GM23248 (cell line): ENCODE measurements around the gene METTL9.
"Not testable (repeated sequence)": the region's sequence is repeated elsewhere in the genome, so short reads cannot be mapped to it uniquely, and the experiment has no call there.

Experiments used
- EZH2 ChIP-seq: fragments of 200-600 bp; sonication (generic); IDR thresholded peaks from 2 replicates; pipeline ENCODE4 v1.6.1; 2018; ENCODE audit warnings: antibody characterized with exemption, mild to moderate bottlenecking; ENCODE audit not compliant: insufficient read depth, poor library complexity, severe bottlenecking
- EZH2phosphoT487 ChIP-seq: fragments of 200-600 bp; sonication (generic); IDR thresholded peaks from 2 replicates; pipeline ENCODE4 v1.6.1; 2018; ENCODE audit warnings: antibody characterized with exemption, moderate library complexity, mild to moderate bottlenecking, low read depth; ENCODE audit not compliant: insufficient read depth

DNA sequence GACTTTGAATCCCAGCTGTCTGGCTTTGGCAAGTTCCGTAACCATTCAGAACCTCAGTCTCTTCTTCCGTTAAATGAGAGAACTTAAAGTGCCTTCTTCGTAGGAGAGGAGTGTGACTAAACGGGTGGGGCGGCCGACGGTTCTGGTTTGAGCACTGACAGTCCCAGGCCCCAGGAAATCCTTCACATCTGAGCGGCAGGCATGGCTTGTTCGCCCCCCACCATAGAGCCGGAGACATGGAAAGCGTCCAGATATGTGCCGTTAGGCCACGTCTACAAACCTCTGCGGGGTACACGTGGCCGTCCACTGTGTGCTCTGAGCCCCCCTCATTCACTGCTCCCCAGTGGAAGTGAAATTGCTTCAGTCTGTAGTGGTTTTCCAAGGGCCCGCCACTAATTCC lies 49.4 kb upstream of the METTL9 start:
- TF ChIP-seq EZH2, EZH2phosphoT487: not testable (repeated sequence)
